Right atrium auricular region (tissue), 2 donors: ENCODE data around the gene BCAP31. TPM values are rescaled to one million over a fixed set of nuclear protein-coding genes. Genes with fewer than 3 reads are reported as not detected.
A peak's percentile ranks its signal among the peaks of the same experiment; 100 is the strongest.

Source experiments
- DNase-seq: peaks from one replicate; pipeline ENCODE4 v3.0.0-alpha.2; 2019; ENCODE audit warnings: low spot score
- H3K27ac ChIP-seq, 2 donors: fragments of 200-600 bp; sonication (generic); 1 replicate in 1 of 2; 2 replicates in 1 of 2; pipeline ENCODE4 v1.5.1; 2016 to 2019
- H3K27me3 ChIP-seq, 2 donors: fragments of 200-600 bp; sonication (generic); one replicate each; pipeline versions ENCODE4 v1.5.1 to v1.6.0; 2017 to 2019
- H3K36me3 ChIP-seq: fragments of 200-600 bp; sonication (generic); one replicate; pipeline ENCODE4 v1.5.1; 2016
- H3K4me1 ChIP-seq, 2 donors: fragments of 200-600 bp; sonication (generic); one replicate each; pipeline versions ENCODE4 v1.5.1 to v1.6.0; 2017 to 2019
- H3K4me3 ChIP-seq, 2 donors: fragments of 200-600 bp; sonication (generic); 1 replicate in 1 of 2; 2 replicates in 1 of 2; pipeline ENCODE4 v1.5.1; 2017 to 2019; ENCODE audit warnings: mild to moderate bottlenecking in 1 of 2, moderate library complexity in 1 of 2
- H3K9me3 ChIP-seq, 2 donors: fragments of 200-600 bp; sonication (generic); one replicate each; pipeline ENCODE4 v1.5.1; 2019
- CTCF ChIP-seq, 2 donors: fragments of 200-600 bp; sonication (generic); IDR thresholded peaks; one replicate each; pipeline ENCODE4 v1.5.1; 2019; ENCODE audit warnings: antibody characterized with exemption in 2 of 2
- total RNA-seq, 2 donors: library from RNA; depleted of rRNA; stranded (reverse); fragments of >200 nt; gene quantifications; one replicate each; pipeline ENCODE4 v1.1.0, GENCODE V29; 2016

BCAP31 gene
- total RNA-seq, 2 donors from 2014 or later = 86.3 to 109 TPM

GRCh38 chrX:153767674-153768055 is 43.5 kb upstream of the BCAP31 start:
- no peaks in the 10 kb centered on the region for H3K9me3 ChIP-seq
- no peak overlapping the region for H3K4me3 ChIP-seq
- no peak for DNase-seq
- H3K27ac ChIP-seq = no peak overlapping the region
- no peaks in the 10 kb centered on the region for H3K27me3 ChIP-seq
- no peak for TF ChIP-seq CTCF (IDR thresholded peaks at IDR 0.05)
- peaks cover 0 to 22% of the 10 kb centered on the region in 2 donors for H3K4me1 ChIP-seq
- H3K36me3 ChIP-seq = no peaks in the 10 kb centered on the region

GRCh38 chrX:153766871-153767673 is 42.9 kb upstream of the BCAP31 start:
- Histone ChIP-seq H3K9me3 (no peaks in the 10 kb centered on the region), H3K4me1 (peaks cover 0 to 22% of the 10 kb centered on the region in 2 donors), H3K27ac (no peak overlapping the region), H3K27me3 (no peaks in the 10 kb centered on the region), H3K36me3 (no peaks in the 10 kb centered on the region), H3K4me3 (no peak overlapping the region)
- DNase-seq = no peak
- TF ChIP-seq CTCF (IDR thresholded peaks at IDR 0.05) = no peak

- no peaks in the 10 kb centered on the region for H3K27me3 ChIP-seq
- H3K9me3 ChIP-seq = no peaks in the 10 kb centered on the region
- DNase-seq = no peak
- H3K4me1 ChIP-seq = peaks cover 0 to 22% of the 10 kb centered on the region in 2 donors
- peak overlapping the region; percentile 64 to 77 for H3K27ac ChIP-seq
- no peak for TF ChIP-seq CTCF (IDR thresholded peaks at IDR 0.05)
- no peaks in the 10 kb centered on the region for H3K36me3 ChIP-seq
- H3K4me3 ChIP-seq = peak overlapping the region in 1 of 2 donors; percentile 24
These were observed 42.1 kb upstream of the BCAP31 start for GRCh38 chrX:153766098-153766817.

- TF ChIP-seq CTCF (IDR thresholded peaks at IDR 0.05) = no peak
- peak overlapping the region in 1 of 2 donors; percentile 24 for H3K4me3 ChIP-seq
- DNase-seq = no peak
These were observed 41.2 kb upstream of the BCAP31 start for GRCh38 chrX:153765138-153766079.

GRCh38 chrX:153764786-153765137 is 40.6 kb upstream of the BCAP31 start:
- TF ChIP-seq CTCF (IDR thresholded peaks at IDR 0.05) = no peak
- Histone ChIP-seq H3K4me1 (peaks cover 0 to 22% of the 10 kb centered on the region in 2 donors), H3K4me3 (peak overlapping the region in 1 of 2 donors; percentile 31), H3K27me3 (no peaks in the 10 kb centered on the region), H3K36me3 (no peaks in the 10 kb centered on the region), H3K27ac (peak overlapping the region; percentile 64 to 77), H3K9me3 (no peaks in the 10 kb centered on the region)
- no peak for DNase-seq

More at GRCh38 chrX:153765138-153766079, 41.2 kb upstream of the BCAP31 start:
- Histone ChIP-seq H3K36me3 (no peaks in the 10 kb centered on the region), H3K4me1 (peaks cover 0 to 22% of the 10 kb centered on the region in 2 donors), H3K9me3 (no peaks in the 10 kb centered on the region), H3K27me3 (no peaks in the 10 kb centered on the region), H3K27ac (peak overlapping the region; percentile 64 to 77)
